A673 (cell line): Measurements from ENCODE around the gene PTPN12. TPM values are rescaled to one million over a fixed set of nuclear protein-coding genes. Genes with fewer than 3 reads are reported as not detected.

Experiments used
- BruUV-seq: library from RNA; stranded (reverse); fragments of 400-500 nt; replicated peaks from 2 replicates; lab custom pipeline; 2021; lab: Mats Ljungman, UMichigan
- CTCF ChIA-PET: fragments of 300-600 bp; sonication (Branson Sonifier 250); formaldehyde crosslinking; loops from one replicate; lab custom pipeline; 2022; ENCODE audit warnings: antibody characterized with exemption; lab: Charles Lee
- POLR2A ChIA-PET: fragments of 300-600 bp; sonication (Branson Sonifier 250); formaldehyde crosslinking; loops from one replicate; lab custom pipeline; 2022; ENCODE audit warnings: antibody characterized with exemption; ENCODE audit not compliant: low non-redundant PET; lab: Charles Lee
- DNase-seq: peaks from one replicate; pipeline ENCODE4 v3.0.0-alpha.2; 2015; ENCODE audit warnings: low spot score
- H3K27ac ChIP-seq: fragments of 200-600 bp; sonication (generic); 2 replicates; pipeline ENCODE4 v1.5.1; 2016; ENCODE audit warnings: mixed run types, low read depth, mild to moderate bottlenecking, mixed read lengths, antibody characterized with exemption, low read length; ENCODE audit not compliant: poor library complexity, severe bottlenecking
- H3K27me3 ChIP-seq: fragments of 200-600 bp; sonication (generic); replicated peaks from 2 replicates; pipeline ENCODE4 v1.6.1; 2017; ENCODE audit warnings: mixed run types, low read depth, mild to moderate bottlenecking, mixed read lengths, antibody characterized with exemption, low read length; ENCODE audit not compliant: insufficient read depth, poor library complexity
- H3K36me3 ChIP-seq: fragments of 200-600 bp; sonication (generic); 2 replicates; pipeline ENCODE4 v1.6.1; 2016; ENCODE audit warnings: mixed run types, mild to moderate bottlenecking, mixed read lengths, antibody characterized with exemption, low read length; ENCODE audit not compliant: insufficient read depth, poor library complexity, severe bottlenecking
- H3K4me1 ChIP-seq: fragments of 200-600 bp; sonication (generic); 2 replicates; pipeline ENCODE4 v1.6.1; 2017; ENCODE audit warnings: mixed run types, mild to moderate bottlenecking, mixed read lengths, antibody characterized with exemption, low read length; ENCODE audit not compliant: insufficient read depth, poor library complexity, severe bottlenecking
- H3K4me3 ChIP-seq: fragments of 200-600 bp; sonication (generic); 2 replicates; pipeline ENCODE4 v1.5.1; 2016; ENCODE audit warnings: low read depth, mixed run types, mild to moderate bottlenecking, mixed read lengths, low read length; ENCODE audit not compliant: poor library complexity, severe bottlenecking
- H3K9me3 ChIP-seq: fragments of 200-600 bp; sonication (generic); 2 replicates; pipeline ENCODE4 v1.6.1; 2016; ENCODE audit warnings: mixed run types, low read depth, mild to moderate bottlenecking, mixed read lengths, antibody characterized with exemption, low read length; ENCODE audit not compliant: poor library complexity, severe bottlenecking
- EZH2 ChIP-seq: fragments of 200-600 bp; sonication (generic); IDR thresholded peaks from 2 replicates; pipeline ENCODE4 v1.6.1; 2017; ENCODE audit warnings: borderline replicate concordance, low read depth, mild to moderate bottlenecking, mixed read lengths, antibody characterized with exemption, low read length; ENCODE audit not compliant: poor library complexity, severe bottlenecking
- intact Hi-C: fragments of 100-400 bp; cut with micrococcal nuclease; formaldehyde crosslinking; loops from one replicate; pipeline ENCODE4 v1.10.0; 2022; ENCODE audit not compliant: unreplicated experiment
- total RNA-seq: library from RNA; stranded (reverse); gene quantifications from 2 replicates; pipeline ENCODE4 v1.2.3, GENCODE V29; 2021
- TF ChIP-seq, protein P1 (sequence below): fragments of 300-800, 200-600 bp; sonication (generic); conservative IDR thresholded peaks from 2 replicates; pipeline ENCODE4 v1.5.1; 2017; ENCODE audit warnings: low read depth, mild to moderate bottlenecking, antibody characterized with exemption, low read length, moderate library complexity, mixed read lengths

Gene PTPN12
- total RNA-seq, 1 experiment from 2014 or later = 63.3 TPM

DNA sequence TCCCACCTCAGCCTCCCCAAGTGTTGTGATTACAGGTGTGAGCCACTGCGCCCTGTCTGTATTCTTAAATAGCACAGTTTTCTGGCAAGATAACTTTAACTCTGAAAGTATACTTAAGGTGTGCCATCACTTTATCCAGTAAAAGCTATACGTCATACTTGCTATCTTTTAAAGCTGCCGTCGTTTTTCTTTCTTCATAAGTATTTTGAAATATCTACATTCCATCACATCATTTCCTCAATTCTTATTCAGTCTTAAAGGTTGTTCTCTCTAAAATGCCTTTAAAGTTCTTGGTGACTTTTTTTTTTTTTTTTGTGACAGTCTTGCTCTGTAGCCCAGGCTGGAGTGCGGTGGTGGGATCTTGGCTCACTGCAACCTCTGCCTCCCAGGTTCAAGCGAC lies 34.7 kb downstream of the PTPN12 start:
- Histone ChIP-seq H3K4me3 (no peak overlapping the region), H3K36me3 (peaks cover 13% of the 10 kb centered on the region), H3K9me3 (no peaks in the 10 kb centered on the region), H3K4me1 (peaks cover 28% of the 10 kb centered on the region), H3K27ac (no peak overlapping the region), H3K27me3 (no peaks in the 10 kb centered on the region)
- ChIA-PET POLR2A (no interaction called here), CTCF (no interaction called here)
- TF ChIP-seq, protein P1, sequence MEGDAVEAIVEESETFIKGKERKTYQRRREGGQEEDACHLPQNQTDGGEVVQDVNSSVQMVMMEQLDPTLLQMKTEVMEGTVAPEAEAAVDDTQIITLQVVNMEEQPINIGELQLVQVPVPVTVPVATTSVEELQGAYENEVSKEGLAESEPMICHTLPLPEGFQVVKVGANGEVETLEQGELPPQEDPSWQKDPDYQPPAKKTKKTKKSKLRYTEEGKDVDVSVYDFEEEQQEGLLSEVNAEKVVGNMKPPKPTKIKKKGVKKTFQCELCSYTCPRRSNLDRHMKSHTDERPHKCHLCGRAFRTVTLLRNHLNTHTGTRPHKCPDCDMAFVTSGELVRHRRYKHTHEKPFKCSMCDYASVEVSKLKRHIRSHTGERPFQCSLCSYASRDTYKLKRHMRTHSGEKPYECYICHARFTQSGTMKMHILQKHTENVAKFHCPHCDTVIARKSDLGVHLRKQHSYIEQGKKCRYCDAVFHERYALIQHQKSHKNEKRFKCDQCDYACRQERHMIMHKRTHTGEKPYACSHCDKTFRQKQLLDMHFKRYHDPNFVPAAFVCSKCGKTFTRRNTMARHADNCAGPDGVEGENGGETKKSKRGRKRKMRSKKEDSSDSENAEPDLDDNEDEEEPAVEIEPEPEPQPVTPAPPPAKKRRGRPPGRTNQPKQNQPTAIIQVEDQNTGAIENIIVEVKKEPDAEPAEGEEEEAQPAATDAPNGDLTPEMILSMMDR = no peak
- no peak for TF ChIP-seq EZH2
- no peak for DNase-seq
- no TSS peak for BruUV-seq
- intact Hi-C loops = no loop called here

- H3K4me3 ChIP-seq = no peak overlapping the region
- intact Hi-C loops = no loop called here
- H3K27me3 ChIP-seq = no peaks in the 10 kb centered on the region
- no peak for DNase-seq
- ChIA-PET CTCF (no interaction called here), POLR2A (no interaction called here)
- H3K27ac ChIP-seq = no peak overlapping the region
- peaks cover 47% of the 10 kb centered on the region for H3K4me1 ChIP-seq
- no peaks in the 10 kb centered on the region for H3K9me3 ChIP-seq
- TF ChIP-seq EZH2 = no peak
- TF ChIP-seq, protein P1 = no peak
- H3K36me3 ChIP-seq = peaks cover 13% of the 10 kb centered on the region
- BruUV-seq = no TSS peak
These were observed 38.1 kb downstream of the PTPN12 start for GRCh38 chr7:77575187-77575586.

DNA sequence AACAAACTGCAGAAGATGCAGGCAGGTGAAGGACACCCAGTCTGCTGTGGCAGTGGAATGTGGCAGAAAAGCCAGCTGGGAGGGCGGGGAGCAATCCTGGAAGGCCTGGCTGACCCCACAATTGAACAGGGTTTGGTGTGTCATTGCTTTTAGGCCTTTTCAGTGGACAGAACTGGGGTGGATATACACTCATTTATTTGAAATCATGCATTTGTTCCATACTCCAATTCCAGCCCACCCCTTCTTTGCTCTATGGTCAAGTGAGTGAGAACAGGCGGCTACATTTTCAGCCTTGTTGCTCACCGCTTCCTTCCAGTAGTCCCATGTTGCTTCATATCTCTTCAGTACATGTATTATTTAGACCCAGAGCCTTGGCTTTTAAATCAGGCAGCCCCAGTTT lies 39.8 kb downstream of the PTPN12 start:
- BruUV-seq = no TSS peak
- peaks cover 13% of the 10 kb centered on the region for H3K36me3 ChIP-seq
- H3K9me3 ChIP-seq = no peaks in the 10 kb centered on the region
- CTCF ChIA-PET = no interaction called here
- no peak overlapping the region for H3K4me3 ChIP-seq
- no peaks in the 10 kb centered on the region for H3K27me3 ChIP-seq
- POLR2A ChIA-PET = no interaction called here
- no peak overlapping the region for H3K27ac ChIP-seq
- peaks cover 35% of the 10 kb centered on the region for H3K4me1 ChIP-seq
- intact Hi-C loops = no loop called here
- DNase-seq = no peak
- TF ChIP-seq, protein P1 = no peak
- no peak for TF ChIP-seq EZH2
